Activated CD4-positive, alpha-beta T cell treated with anti-CD3 and anti-CD28 coated beads, Interleukin-2, amount 10 ng/mL, durations not matched to agents 7 days and 5 days (primary cell): Measurements from ENCODE around the gene PMS1. TPM values are rescaled to one million over a fixed set of nuclear protein-coding genes. Genes with fewer than 3 reads are reported as not detected.
"Not testable (repeated sequence)": the region's sequence is repeated elsewhere in the genome, so short reads cannot be mapped to it uniquely, and the experiment has no call there.

ENCODE experiments used
- CTCF ChIA-PET: fragments of 350-600 bp; sonication (Branson Sonifier 250); formaldehyde crosslinking; loops from one replicate; lab custom pipeline; 2021; ENCODE audit warnings: antibody characterized with exemption; lab: Charles Lee
- POLR2A ChIA-PET: fragments of 350-600 bp; sonication (Branson Sonifier 250); formaldehyde crosslinking; loops from one replicate; lab custom pipeline; 2021; ENCODE audit warnings: antibody characterized with exemption; lab: Charles Lee
- DNase-seq: peaks from one replicate; pipeline ENCODE4 v3.0.0-alpha.2; 2020
- H3K27ac Mint-ChIP-seq: one replicate; pipeline ENCODE4 v1.8.0; 2021; ENCODE audit warnings: mild to moderate bottlenecking, moderate library complexity, mixed read lengths
- H3K27me3 Mint-ChIP-seq: one replicate; pipeline ENCODE4 v1.8.0; 2021; ENCODE audit warnings: mixed read lengths
- H3K36me3 Mint-ChIP-seq: one replicate; pipeline ENCODE4 v1.8.0; 2021; ENCODE audit warnings: low read depth, mixed read lengths
- H3K4me1 Mint-ChIP-seq: one replicate; pipeline ENCODE4 v1.8.0; 2021; ENCODE audit warnings: mixed read lengths
- H3K4me3 Mint-ChIP-seq: one replicate; pipeline ENCODE4 v1.8.0; 2021; ENCODE audit warnings: mild to moderate bottlenecking, moderate library complexity, mixed read lengths
- H3K9me3 Mint-ChIP-seq: one replicate; pipeline ENCODE4 v1.8.0; 2021; ENCODE audit warnings: mixed read lengths
- total RNA-seq, 2 experiments: library from RNA; stranded (reverse); gene quantifications; one replicate each; pipeline ENCODE4 v1.2.3, GENCODE V29; 2021

Gene PMS1
- total RNA-seq, 2 experiments from 2014 or later = 26.7 to 35.0 TPM

- H3K27ac Mint-ChIP-seq = no peak overlapping the region
- H3K4me1 Mint-ChIP-seq = no peaks in the 10 kb centered on the region
- H3K9me3 Mint-ChIP-seq = no peaks in the 10 kb centered on the region
- no peak overlapping the region for H3K4me3 Mint-ChIP-seq
- DNase-seq = no peak
- POLR2A ChIA-PET = no interaction called here
- CTCF ChIA-PET = no interaction called here
- H3K36me3 Mint-ChIP-seq = peaks cover 9% of the 10 kb centered on the region
- H3K27me3 Mint-ChIP-seq = no peaks in the 10 kb centered on the region
These were observed 40.6 kb downstream of the PMS1 start for GRCh38 chr2:189824694-189825396.

- ChIA-PET CTCF (no interaction called here), POLR2A (no interaction called here)
- Mint-ChIP-seq H3K36me3 (peaks cover 4% of the 10 kb centered on the region), H3K27ac (no peak overlapping the region), H3K4me3 (no peak overlapping the region), H3K4me1 (no peaks in the 10 kb centered on the region), H3K9me3 (no peaks in the 10 kb centered on the region), H3K27me3 (no peaks in the 10 kb centered on the region)
- DNase-seq = no peak
These were observed 41.8 kb downstream of the PMS1 start for GRCh38 chr2:189826039-189826438.

DNA sequence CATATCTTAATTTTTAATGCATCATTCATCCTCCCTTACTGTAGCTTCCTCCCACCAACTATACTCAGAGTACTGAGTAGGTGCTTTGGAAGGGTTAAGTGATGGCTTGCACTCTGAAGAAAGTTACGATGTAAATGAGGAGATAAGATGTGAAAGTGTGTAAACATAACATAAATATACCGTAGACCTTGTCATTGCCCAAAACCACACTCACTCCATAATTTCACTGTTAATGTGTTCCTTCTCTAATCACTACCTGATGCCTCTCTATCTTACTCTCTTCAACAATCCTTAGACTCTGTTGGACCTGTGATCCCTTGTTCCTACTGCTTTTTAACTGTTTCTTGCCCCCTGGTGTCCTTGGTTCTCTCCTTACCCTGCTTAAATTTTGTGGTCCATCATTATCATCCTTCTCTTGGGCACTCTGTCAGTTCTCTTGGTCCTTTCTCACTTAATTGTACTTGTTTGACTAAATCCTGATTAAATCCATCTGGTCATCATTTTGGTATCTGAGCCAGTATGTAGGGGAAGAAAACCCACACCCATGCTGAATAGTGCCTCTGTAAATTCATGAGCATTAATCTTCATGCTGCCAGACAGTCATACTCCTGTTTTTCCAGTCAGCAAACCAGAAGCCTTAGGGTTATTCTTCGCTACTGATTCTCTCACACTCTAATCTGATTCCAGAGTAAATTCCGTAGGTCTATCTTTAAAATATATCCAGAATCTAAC is 45.0 kb downstream of the PMS1 start:
- CTCF ChIA-PET = no interaction called here
- Mint-ChIP-seq H3K36me3 (peaks cover 6% of the 10 kb centered on the region), H3K27ac (no peak overlapping the region)

DNA sequence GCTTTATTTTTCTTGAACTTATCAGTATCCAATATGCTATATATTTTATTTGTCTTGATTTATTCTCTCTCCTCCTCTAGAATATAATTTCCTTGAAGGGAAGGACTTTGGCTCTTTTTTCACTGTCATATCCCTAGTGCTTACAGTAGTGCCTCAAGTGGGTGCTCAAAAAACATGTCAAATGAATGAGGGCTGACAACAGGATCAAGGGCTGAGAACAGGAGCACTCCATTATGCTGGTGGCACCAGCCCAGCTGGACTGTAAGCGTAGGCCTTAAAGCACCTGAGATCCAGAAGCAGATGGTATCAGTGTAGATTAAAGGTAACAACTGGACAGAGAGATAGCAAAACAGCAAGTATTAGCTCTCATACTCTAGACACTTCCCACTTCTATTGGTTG is 46.3 kb downstream of the PMS1 start:
- Mint-ChIP-seq H3K4me3 (no peak overlapping the region), H3K27ac (no peak overlapping the region), H3K27me3 (no peaks in the 10 kb centered on the region), H3K4me1 (no peaks in the 10 kb centered on the region), H3K36me3 (peaks cover 6% of the 10 kb centered on the region), H3K9me3 (no peaks in the 10 kb centered on the region)
- DNase-seq = no peak
- CTCF ChIA-PET = no interaction called here
- POLR2A ChIA-PET = no interaction called here

More for the DNA sequence above, 45.0 kb downstream of the PMS1 start:
- DNase-seq = no peak
- Mint-ChIP-seq H3K4me3 (no peak overlapping the region), H3K27me3 (no peaks in the 10 kb centered on the region), H3K4me1 (no peaks in the 10 kb centered on the region), H3K9me3 (no peaks in the 10 kb centered on the region)
- POLR2A ChIA-PET = no interaction called here

GRCh38 chr2:189834059-189834458 is 49.8 kb downstream of the PMS1 start:
- DNase-seq = no peak
- peaks cover 11% of the 10 kb centered on the region for H3K36me3 Mint-ChIP-seq
- H3K4me1 Mint-ChIP-seq = no peaks in the 10 kb centered on the region
- H3K27me3 Mint-ChIP-seq = no peaks in the 10 kb centered on the region
- H3K4me3 Mint-ChIP-seq = no peak overlapping the region
- ChIA-PET CTCF (no interaction called here), POLR2A (no interaction called here)
- H3K9me3 Mint-ChIP-seq = no peaks in the 10 kb centered on the region
- no peak overlapping the region for H3K27ac Mint-ChIP-seq

DNA sequence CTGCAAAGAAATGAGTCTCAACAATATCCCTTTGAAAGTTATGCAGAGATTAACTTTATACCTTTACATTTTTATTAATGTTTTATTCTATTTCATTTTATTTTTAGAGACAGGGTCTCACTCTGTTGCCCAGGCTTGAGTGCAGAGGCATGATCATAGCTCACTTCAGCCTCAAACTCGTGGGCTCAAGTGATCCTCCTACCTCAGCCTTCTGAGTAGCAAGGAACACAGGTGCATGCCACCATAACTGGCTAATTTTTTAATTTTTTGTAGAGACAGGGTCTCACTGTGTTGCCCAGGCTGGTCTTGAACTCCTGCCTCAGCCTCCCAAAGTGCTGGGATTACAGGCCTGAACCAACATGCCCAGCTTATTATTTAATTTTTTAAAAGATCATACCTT is 50.4 kb downstream of the PMS1 start:
- CTCF ChIA-PET, H3K9me3 Mint-ChIP-seq, H3K4me3 Mint-ChIP-seq, H3K4me1 Mint-ChIP-seq, POLR2A ChIA-PET, DNase-seq, H3K27me3 Mint-ChIP-seq, H3K27ac Mint-ChIP-seq: not testable (repeated sequence)
- peaks cover 11% of the 10 kb centered on the region for H3K36me3 Mint-ChIP-seq

GRCh38 chr2:189835855-189836558 is 51.8 kb downstream of the PMS1 start:
- Mint-ChIP-seq H3K36me3 (peaks cover 9% of the 10 kb centered on the region), H3K4me1 (peaks cover 3% of the 10 kb centered on the region), H3K9me3 (no peaks in the 10 kb centered on the region), H3K27ac (no peak overlapping the region), H3K4me3 (no peak overlapping the region), H3K27me3 (no peaks in the 10 kb centered on the region)
- ChIA-PET CTCF (interaction anchor here (0.6 kb wide), 1 partner anchor 129 kb away, joined by 3 read pairs; no protein-coding TSS in a partner anchor), POLR2A (no interaction called here)
- no peak for DNase-seq

DNA sequence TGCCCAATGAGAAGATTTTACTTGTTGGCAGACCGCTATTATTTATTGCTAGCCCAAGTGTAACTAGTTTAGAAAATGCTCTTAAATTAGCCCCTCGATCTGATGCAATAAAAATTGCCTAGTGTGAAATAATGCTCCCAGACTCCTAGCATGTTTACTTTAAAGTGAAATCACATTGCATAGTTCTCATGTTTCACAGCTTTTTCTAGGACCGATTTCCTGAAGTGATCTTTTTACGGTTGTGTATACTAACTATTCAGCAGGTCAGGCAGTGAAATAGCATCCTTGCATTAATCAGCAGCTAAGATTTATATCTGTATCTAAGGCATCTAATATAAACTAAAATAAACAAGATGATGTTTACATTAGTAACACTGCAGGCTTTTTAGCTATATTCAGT is 52.4 kb downstream of the PMS1 start:
- Mint-ChIP-seq H3K27ac (no peak overlapping the region), H3K9me3 (no peaks in the 10 kb centered on the region), H3K4me3 (no peak overlapping the region), H3K27me3 (no peaks in the 10 kb centered on the region), H3K36me3 (peaks cover 11% of the 10 kb centered on the region), H3K4me1 (peaks cover 5% of the 10 kb centered on the region)
- no peak for DNase-seq
- ChIA-PET POLR2A (no interaction called here), CTCF (interaction anchor here (0.6 kb wide), 1 partner anchor 32 kb away, joined by 6 read pairs; no protein-coding TSS in a partner anchor)

DNA sequence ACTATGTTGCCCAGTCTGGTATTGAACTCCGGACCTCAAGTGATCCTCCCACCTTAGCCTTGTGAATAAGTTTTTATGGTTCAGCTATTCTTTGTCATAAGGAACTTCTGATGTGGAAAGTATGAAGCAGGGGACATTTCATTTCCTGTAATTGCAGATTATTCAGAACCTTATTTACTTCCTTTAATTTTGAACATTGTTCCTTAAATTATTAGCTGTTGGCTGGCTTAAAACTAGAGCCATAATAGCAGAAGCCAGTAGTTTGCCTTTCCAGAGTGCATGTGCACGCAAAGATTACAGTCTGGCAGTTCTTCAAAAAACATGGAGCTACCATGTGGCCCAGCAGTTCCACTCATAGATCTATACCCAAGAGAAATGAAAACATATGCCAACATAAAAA is 53.1 kb downstream of the PMS1 start:
- ChIA-PET POLR2A (no interaction called here), CTCF (interaction anchor here (0.6 to 1.1 kb wide), 3 partner anchors 9 to 1158 kb away, joined by 3 read pairs; no protein-coding TSS in a partner anchor)
- DNase-seq = no peak
- peaks cover 16% of the 10 kb centered on the region for H3K36me3 Mint-ChIP-seq
- no peak overlapping the region for H3K27ac Mint-ChIP-seq
- no peak overlapping the region for H3K4me3 Mint-ChIP-seq
- no peaks in the 10 kb centered on the region for H3K27me3 Mint-ChIP-seq
- H3K9me3 Mint-ChIP-seq = no peaks in the 10 kb centered on the region
- peaks cover 8% of the 10 kb centered on the region for H3K4me1 Mint-ChIP-seq

GRCh38 chr2:189841019-189841418 is 56.8 kb downstream of the PMS1 start:
- ChIA-PET CTCF (no interaction called here), POLR2A (no interaction called here)
- Mint-ChIP-seq H3K27ac (no peak overlapping the region), H3K27me3 (no peaks in the 10 kb centered on the region), H3K9me3 (no peaks in the 10 kb centered on the region), H3K4me3 (no peak overlapping the region), H3K4me1 (peaks cover 8% of the 10 kb centered on the region), H3K36me3 (peaks cover 19% of the 10 kb centered on the region)
- DNase-seq = no peak

DNA sequence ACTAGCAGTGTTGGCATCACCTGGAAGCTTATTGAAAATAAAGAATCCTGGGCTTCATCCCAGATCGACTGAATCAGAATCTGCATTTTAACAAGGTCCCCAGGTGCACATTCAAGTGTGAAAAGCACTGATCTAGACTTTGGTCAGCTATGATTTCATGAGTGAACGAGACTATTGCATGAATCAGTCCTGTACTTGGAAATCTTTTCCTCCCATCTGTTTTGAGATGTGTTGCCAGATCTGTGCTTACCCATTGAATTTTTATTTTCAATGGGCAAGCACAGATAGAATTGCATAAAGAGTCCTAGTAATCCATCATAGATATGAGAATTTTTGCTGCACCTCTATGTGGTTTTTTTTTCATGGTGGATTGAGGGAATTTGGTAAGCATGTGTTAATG is 64.0 kb downstream of the PMS1 start:
- ChIA-PET POLR2A (no interaction called here), CTCF (interaction anchor here (1.1 to 1.2 kb wide), 2 partner anchors 11 to 16 kb away, joined by 3 read pairs; no protein-coding TSS in a partner anchor)

GRCh38 chr2:189849550-189849949 is 65.3 kb downstream of the PMS1 start:
- Mint-ChIP-seq H3K4me1 (no peaks in the 10 kb centered on the region), H3K36me3 (peaks cover 27% of the 10 kb centered on the region), H3K27me3 (no peaks in the 10 kb centered on the region), H3K9me3 (no peaks in the 10 kb centered on the region), H3K27ac (no peak overlapping the region), H3K4me3 (no peak overlapping the region)
- ChIA-PET CTCF (interaction anchor here (0.7 kb wide), 2 partner anchors 9 to 1694 kb away, joined by 3 read pairs; no protein-coding TSS in a partner anchor), POLR2A (no interaction called here)
- no peak for DNase-seq

More for the DNA sequence above, 64.0 kb downstream of the PMS1 start:
- Mint-ChIP-seq H3K4me1 (no peaks in the 10 kb centered on the region), H3K27me3 (no peaks in the 10 kb centered on the region), H3K4me3 (no peak overlapping the region), H3K27ac (no peak overlapping the region), H3K9me3 (no peaks in the 10 kb centered on the region), H3K36me3 (peaks cover 24% of the 10 kb centered on the region)
- no peak for DNase-seq
